Heart left ventricle (tissue), 13 donors: ENCODE data around the gene PODXL2.

Source experiments
- POLR2A ChIP-seq, 2 donors: fragments of 450-650 bp; IDR thresholded peaks; one replicate each; pipeline ENCODE4 v1.6.1; 2017; ENCODE audit warnings: antibody characterized with exemption in 2 of 2, mild to moderate bottlenecking in 2 of 2, moderate library complexity in 2 of 2
- TF ChIP-seq, protein P1 (sequence below), 12 donors: fragments of 200-600 bp; sonication (generic) in 4 of 12; IDR thresholded peaks; one replicate each; pipeline versions ENCODE4 v1.5.0 to v1.8.0; 2018 to 2022; ENCODE audit warnings: antibody characterized with exemption in 12 of 12, mild to moderate bottlenecking in 5 of 12
- donor health status: ischemic (EF 13 %, LVEDD 7.1; RV severe dilation, severe dysfunction).
- donor health status: DM: no; HTN: yes; CAD: no.
- donor health status: DM: no; HTN: no; CAD: no.
- donor health status: ischemic (EF 25% LVEDD 6.9; RV normal size, moderate dysfunction).
- donor health status: ischemic (EF 25% LVEDD 5.7; RV mildly dilated, moderate dysfunction).
- donor health status: ischemic (EF 35%, LVEDD 5.7; RV mildly dilated, moderate dysfunction).
- donor health status: nonischemic (EF 11% LVEDD 7.7; RV severe dilation, severe dysfunction).
- donor health status: DM: yes; HTN: yes; CAD: no.
- donor health status: PGD.
- donor health status: ischemic (EF 29% LVEDD 5.4; RV normal size, mild dysfunction).
- donor health status: nonischemic (EF 23%, LVEDD 6.1; RV moderate dilation, normal function).

DNA sequence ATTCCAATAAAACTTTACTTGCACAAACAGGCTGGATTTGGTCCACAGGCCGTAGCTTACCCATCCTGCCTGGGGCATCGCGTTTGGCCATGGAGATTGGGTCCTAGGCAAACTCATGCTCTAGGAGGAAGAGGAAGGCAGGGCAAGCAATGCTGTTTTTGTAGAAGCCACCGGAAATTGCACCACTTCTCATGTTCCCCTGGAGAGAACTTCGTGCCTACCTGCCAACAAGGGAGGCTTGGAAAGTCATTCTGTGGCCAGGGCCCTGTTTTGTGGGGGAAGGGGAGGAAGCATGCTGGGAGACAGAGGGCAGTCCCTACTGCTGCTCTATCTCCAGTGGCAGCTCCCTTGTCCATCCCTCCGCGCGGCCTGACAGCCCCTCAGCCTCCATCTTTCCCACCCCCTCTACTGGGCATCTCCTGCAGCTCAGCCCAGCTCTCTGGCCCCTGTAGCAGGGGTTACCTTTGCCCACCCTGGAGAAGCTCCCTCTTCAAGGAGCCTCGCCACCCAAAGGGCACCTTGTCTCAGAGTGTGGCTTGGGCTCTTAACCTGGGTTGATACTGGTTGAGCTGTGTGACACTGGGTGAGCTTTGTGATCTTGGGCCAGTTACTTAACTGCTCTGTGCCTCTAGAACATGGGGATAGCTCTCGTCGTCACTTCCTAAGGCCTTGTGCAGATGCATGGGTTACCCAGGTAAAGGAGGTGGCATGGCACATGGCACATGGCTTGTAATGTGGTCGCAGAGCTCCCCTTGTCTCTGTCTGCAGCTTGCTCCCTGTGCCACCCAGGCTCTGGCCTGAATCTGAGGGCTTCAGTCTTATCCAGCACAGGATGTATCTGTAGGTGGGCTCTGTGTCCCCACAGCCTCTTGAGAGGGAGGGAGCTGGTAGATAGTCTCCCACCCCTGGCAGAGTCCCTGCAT lies 49.9 kb downstream of the PODXL2 start:
- TF ChIP-seq, protein P1, sequence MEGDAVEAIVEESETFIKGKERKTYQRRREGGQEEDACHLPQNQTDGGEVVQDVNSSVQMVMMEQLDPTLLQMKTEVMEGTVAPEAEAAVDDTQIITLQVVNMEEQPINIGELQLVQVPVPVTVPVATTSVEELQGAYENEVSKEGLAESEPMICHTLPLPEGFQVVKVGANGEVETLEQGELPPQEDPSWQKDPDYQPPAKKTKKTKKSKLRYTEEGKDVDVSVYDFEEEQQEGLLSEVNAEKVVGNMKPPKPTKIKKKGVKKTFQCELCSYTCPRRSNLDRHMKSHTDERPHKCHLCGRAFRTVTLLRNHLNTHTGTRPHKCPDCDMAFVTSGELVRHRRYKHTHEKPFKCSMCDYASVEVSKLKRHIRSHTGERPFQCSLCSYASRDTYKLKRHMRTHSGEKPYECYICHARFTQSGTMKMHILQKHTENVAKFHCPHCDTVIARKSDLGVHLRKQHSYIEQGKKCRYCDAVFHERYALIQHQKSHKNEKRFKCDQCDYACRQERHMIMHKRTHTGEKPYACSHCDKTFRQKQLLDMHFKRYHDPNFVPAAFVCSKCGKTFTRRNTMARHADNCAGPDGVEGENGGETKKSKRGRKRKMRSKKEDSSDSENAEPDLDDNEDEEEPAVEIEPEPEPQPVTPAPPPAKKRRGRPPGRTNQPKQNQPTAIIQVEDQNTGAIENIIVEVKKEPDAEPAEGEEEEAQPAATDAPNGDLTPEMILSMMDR (IDR thresholded peaks at IDR 0.05) = no peak
- TF ChIP-seq POLR2A (IDR thresholded peaks at IDR 0.05) = no peak
